H9 (cell line): Measurements from ENCODE around the gene KEL. TPM values are rescaled to one million over a fixed set of nuclear protein-coding genes. Genes with fewer than 3 reads are reported as not detected.

ENCODE experiments used
- DNase-seq: peaks from one replicate; pipeline ENCODE4 v3.0.0-alpha.2; 2017
- H2AFZ ChIP-seq: one replicate; pipeline ENCODE4 v1.6.1; 2013; ENCODE audit warnings: mild to moderate bottlenecking, low read length, control low read depth, moderate library complexity
- H2AK5ac ChIP-seq: 2 replicates; pipeline ENCODE4 v1.6.1; 2013; ENCODE audit warnings: low read length, control low read depth, mixed read lengths; ENCODE audit not compliant: insufficient read length
- H2BK120ac ChIP-seq: one replicate; pipeline ENCODE4 v1.6.1; 2013; ENCODE audit warnings: low read depth, mild to moderate bottlenecking, low read length, control low read depth, inconsistent platforms; ENCODE audit not compliant: poor library complexity, severe bottlenecking
- H2BK12ac ChIP-seq: 2 replicates; pipeline ENCODE4 v1.6.1; 2013; ENCODE audit warnings: low read length, control low read depth, mixed read lengths, low read depth; ENCODE audit not compliant: insufficient read length
- H2BK15ac ChIP-seq: 2 replicates; pipeline ENCODE4 v1.6.1; 2013; ENCODE audit warnings: low read depth, low read length, control low read depth
- H2BK20ac ChIP-seq: one replicate; pipeline ENCODE4 v1.6.1; 2013; ENCODE audit warnings: low read depth, mild to moderate bottlenecking, low read length, control low read depth, inconsistent platforms; ENCODE audit not compliant: poor library complexity, severe bottlenecking
- H2BK5ac ChIP-seq: 2 replicates; pipeline ENCODE4 v1.6.1; 2013; ENCODE audit warnings: low read length, control low read depth, mixed read lengths; ENCODE audit not compliant: insufficient read length
- H3K14ac ChIP-seq: 2 replicates; pipeline ENCODE4 v1.6.1; 2013; ENCODE audit warnings: low read length, control low read depth; ENCODE audit not compliant: insufficient read depth
- H3K18ac ChIP-seq: 2 replicates; pipeline ENCODE4 v1.6.1; 2013; ENCODE audit warnings: low read depth, mild to moderate bottlenecking, mixed read lengths, low read length, control low read depth; ENCODE audit not compliant: insufficient read length
- H3K23ac ChIP-seq: 2 replicates; pipeline ENCODE4 v1.6.1; 2013; ENCODE audit warnings: low read length, control low read depth, mixed read lengths, low read depth; ENCODE audit not compliant: insufficient read length
- H3K23me2 ChIP-seq: 2 replicates; pipeline ENCODE4 v1.6.1; 2013; ENCODE audit warnings: low read depth, mild to moderate bottlenecking, mixed read lengths, low read length, control low read depth; ENCODE audit not compliant: insufficient read length, poor library complexity, severe bottlenecking
- H3K27ac ChIP-seq: 2 replicates; pipeline ENCODE4 v1.5.1; 2013; ENCODE audit warnings: low read length, control low read depth, mixed read lengths, low read depth; ENCODE audit not compliant: insufficient read length
- H3K27me3 ChIP-seq: 2 replicates; pipeline ENCODE4 v1.6.1; 2013; ENCODE audit warnings: low read length, control low read depth, inconsistent platforms; ENCODE audit not compliant: insufficient read depth
- H3K4ac ChIP-seq: 2 replicates; pipeline ENCODE4 v1.6.1; 2013; ENCODE audit warnings: low read depth, mild to moderate bottlenecking, control low read depth, inconsistent platforms, low read length, moderate library complexity
- H3K4me1 ChIP-seq: 2 replicates; pipeline ENCODE4 v1.6.1; 2013; ENCODE audit warnings: low read length, control low read depth, inconsistent platforms; ENCODE audit not compliant: insufficient read depth
- H3K4me2 ChIP-seq: 2 replicates; pipeline ENCODE4 v1.6.1; 2013; ENCODE audit warnings: low read length, control low read depth, mixed read lengths; ENCODE audit not compliant: insufficient read length, insufficient read depth
- H3K56ac ChIP-seq: 2 replicates; pipeline ENCODE4 v1.6.1; 2013; ENCODE audit warnings: low read depth, mild to moderate bottlenecking, mixed read lengths, low read length, control low read depth; ENCODE audit not compliant: insufficient read length
- H3K79me1 ChIP-seq: 2 replicates; pipeline ENCODE4 v1.6.1; 2013; ENCODE audit warnings: low read depth, mild to moderate bottlenecking, moderate library complexity, low read length, control low read depth, inconsistent platforms; ENCODE audit not compliant: insufficient read depth, poor library complexity, severe bottlenecking
- H3K79me2 ChIP-seq: 2 replicates; pipeline ENCODE4 v1.6.1; 2013; ENCODE audit warnings: low read length, control low read depth, inconsistent platforms; ENCODE audit not compliant: insufficient read depth
- H3K9ac ChIP-seq: 2 replicates; pipeline ENCODE4 v1.6.1; 2013; ENCODE audit warnings: low read length, control low read depth, mixed read lengths; ENCODE audit not compliant: insufficient read length; ENCODE audit errors: extremely low read depth
- H3K9me3 ChIP-seq: one replicate; pipeline ENCODE4 v1.6.1; 2013; ENCODE audit warnings: low read depth, low read length, inconsistent platforms; ENCODE audit not compliant: control insufficient read depth
- H3T11ph ChIP-seq: one replicate; pipeline ENCODE4 v1.6.1; 2013; ENCODE audit warnings: mild to moderate bottlenecking, low read length, control low read depth, inconsistent platforms
- H4K20me1 ChIP-seq: one replicate; pipeline ENCODE4 v1.6.1; 2013; ENCODE audit not compliant: control insufficient read depth, insufficient read length, insufficient read depth
- H4K5ac ChIP-seq: 2 replicates; pipeline ENCODE4 v1.6.1; 2013; ENCODE audit warnings: low read depth, mild to moderate bottlenecking, mixed read lengths, low read length, control low read depth; ENCODE audit not compliant: insufficient read length
- H4K8ac ChIP-seq: replicated peaks from 2 replicates; pipeline ENCODE4 v1.6.1; 2013; ENCODE audit warnings: low read length, control low read depth, mixed read lengths, low read depth; ENCODE audit not compliant: insufficient read length
- H4K91ac ChIP-seq: 2 replicates; pipeline ENCODE4 v1.6.1; 2013; ENCODE audit warnings: low read depth, mild to moderate bottlenecking, moderate library complexity, mixed read lengths, low read length, control low read depth; ENCODE audit not compliant: insufficient read length
- H3K27ac Mint-ChIP-seq, 3 experiments: 2 replicates in 2 of 3; 3 replicates in 1 of 3; pipeline ENCODE4 v1.8.0; 2020 to 2021; ENCODE audit warnings: mixed read lengths in 3 of 3, mild to moderate bottlenecking in 1 of 3, moderate library complexity in 1 of 3
- H3K27me3 Mint-ChIP-seq: 2 replicates; pipeline ENCODE4 v1.8.0; 2021; ENCODE audit warnings: low read depth, mild to moderate bottlenecking, moderate library complexity, mixed read lengths
- H3K36me3 Mint-ChIP-seq, 3 experiments: 2 replicates in 2 of 3; 3 replicates in 1 of 3; pipeline ENCODE4 v1.8.0; 2020 to 2021; ENCODE audit warnings: low read depth in 3 of 3, mixed read lengths in 3 of 3; ENCODE audit not compliant: insufficient read depth in 1 of 3
- H3K4me1 Mint-ChIP-seq, 2 experiments: 2 replicates each; pipeline ENCODE4 v1.8.0; 2020; ENCODE audit warnings: mixed read lengths in 2 of 2
- H3K4me3 Mint-ChIP-seq, 2 experiments: 2 replicates in 1 of 2; 3 replicates in 1 of 2; pipeline ENCODE4 v1.8.0; 2020 to 2021; ENCODE audit warnings: mild to moderate bottlenecking in 2 of 2, mixed read lengths in 2 of 2, moderate library complexity in 1 of 2
- H3K9me3 Mint-ChIP-seq, 2 experiments: 2 replicates in 1 of 2; 3 replicates in 1 of 2; pipeline ENCODE4 v1.8.0; 2020; ENCODE audit warnings: mild to moderate bottlenecking in 2 of 2, mixed read lengths in 2 of 2, moderate library complexity in 1 of 2
- CTCF ChIP-seq: fragments of 200-600 bp; sonication (generic); conservative IDR thresholded peaks from 3 replicates; pipeline ENCODE4 v1.8.0; 2021; ENCODE audit warnings: antibody characterized with exemption, mild to moderate bottlenecking
- whole genome bisulfite sequencing: extraction: QIAGEN DNeasy Blood & Tissue Kit; methylation state at CpG from one replicate; pipeline ENCODE4 v1.1.7; 2013; ENCODE audit warnings: missing lambda C conversion rate, low lambda C conversion rate, mixed read lengths; ENCODE audit not compliant: insufficient read length; ENCODE audit errors: extremely low coverage; 5-methylcytosine and 5-hydroxymethylcytosine counted together
- total RNA-seq: library from RNA; stranded (reverse); gene quantifications from 2 replicates; pipeline ENCODE4 v1.2.1, GENCODE V29; 2021

KEL gene
- total RNA-seq, 1 experiment from 2014 or later, result 1.5 TPM

- H2AK5ac ChIP-seq, result no peak overlapping the region
- H3K23ac ChIP-seq, result no peak overlapping the region
- no peaks in the 10 kb centered on the region for H3K23me2 ChIP-seq
- no peaks in the 10 kb centered on the region for H3K36me3 Mint-ChIP-seq
- H3K4me2 ChIP-seq, result no peak overlapping the region
- no peak overlapping the region for H2BK12ac ChIP-seq
- no CpG with 5 or more reads among the region's 3 CpGs for WGBS
- H3K4me1 ChIP-seq, result no peaks in the 10 kb centered on the region
- no peak overlapping the region for H3K4me3 Mint-ChIP-seq
- H3K56ac ChIP-seq, result no peak overlapping the region
- H3K4ac ChIP-seq, result no peak overlapping the region
- no peak overlapping the region for H2BK5ac ChIP-seq
- H2BK120ac ChIP-seq, result no peak overlapping the region
- H3K27ac ChIP-seq, result no peak overlapping the region
- DNase-seq, result no peak
- no peak overlapping the region for H2AFZ ChIP-seq
- peaks cover 0 to 3% of the 10 kb centered on the region in 2 experiments; a peak in 1 of 5 replicates for H3K9me3 Mint-ChIP-seq
- peaks cover 14% of the 10 kb centered on the region for H3K27me3 Mint-ChIP-seq
- H3K9ac ChIP-seq, result no peak overlapping the region
- H2BK20ac ChIP-seq, result no peak overlapping the region
- H3K79me2 ChIP-seq, result no peaks in the 10 kb centered on the region
- H3K27ac Mint-ChIP-seq, result no peak overlapping the region
- no peaks in the 10 kb centered on the region for H3K27me3 ChIP-seq
- H4K20me1 ChIP-seq, result no peaks in the 10 kb centered on the region
- H3K9me3 ChIP-seq, result no peaks in the 10 kb centered on the region
- TF ChIP-seq CTCF, result no peak
- no peak overlapping the region for H2BK15ac ChIP-seq
- no peak overlapping the region for H4K91ac ChIP-seq
- H4K5ac ChIP-seq, result no peak overlapping the region
- no peak overlapping the region for H3T11ph ChIP-seq
- H3K18ac ChIP-seq, result no peak overlapping the region
- H4K8ac ChIP-seq, result no peak overlapping the region
- no peak overlapping the region for H3K14ac ChIP-seq
- peaks cover 4 to 7% of the 10 kb centered on the region in 2 experiments for H3K4me1 Mint-ChIP-seq
- no peaks in the 10 kb centered on the region for H3K79me1 ChIP-seq
Observed at GRCh38 chr7:142913051-142913450, 49.1 kb downstream of the KEL start.
